Right renal pelvis (tissue), 4 donors: Measurements from ENCODE around the gene ANKRD11. TPM values are rescaled to one million over a fixed set of nuclear protein-coding genes. Genes with fewer than 3 reads are reported as not detected.

Source experiments
- DNase-seq, 4 donors: peaks; one replicate each; pipeline ENCODE4 v3.0.0-alpha.2; 2013; ENCODE audit warnings: low read depth in 4 of 4, low spot score in 3 of 4, missing footprints in 1 of 4
- polyA plus RNA-seq, 4 donors: library from polyadenylated mRNA; unstranded; fragments of 120-200 nt; gene quantifications; one replicate each; pipeline ENCODE4 v1.2.1, GENCODE V29; 2013; ENCODE audit not compliant: insufficient read length in 4 of 4

Gene ANKRD11
- polyA plus RNA-seq, 4 donors: 90.2 to 101 (median 96.6) TPM

- no peak for DNase-seq
These were observed 133.1 kb downstream of the ANKRD11 start for GRCh38 chr16:89357055-89357816.

GRCh38 chr16:89355686-89356085 is 134.7 kb downstream of the ANKRD11 start:
- DNase-seq: no peak

- no peak for DNase-seq
These were observed 135.4 kb downstream of the ANKRD11 start for GRCh38 chr16:89355007-89355406.

GRCh38 chr16:89354325-89354724 is 136.0 kb downstream of the ANKRD11 start:
- DNase-seq: no peak

GRCh38 chr16:89352091-89352681 is 138.2 kb downstream of the ANKRD11 start:
- DNase-seq: no peak

GRCh38 chr16:89351645-89352044 is 138.7 kb downstream of the ANKRD11 start:
- no peak for DNase-seq

- DNase-seq: no peak
These were observed 139.5 kb downstream of the ANKRD11 start for GRCh38 chr16:89350701-89351380.

GRCh38 chr16:89349947-89350633 is 140.3 kb downstream of the ANKRD11 start:
- no peak for DNase-seq

- no peak for DNase-seq
These were observed 142.6 kb downstream of the ANKRD11 start for GRCh38 chr16:89347807-89348206.

- DNase-seq: no peak
These were observed 143.5 kb downstream of the ANKRD11 start for GRCh38 chr16:89346869-89347268.

GRCh38 chr16:89345642-89346150 is 144.7 kb downstream of the ANKRD11 start:
- no peak for DNase-seq

- DNase-seq: no peak
These were observed 145.3 kb downstream of the ANKRD11 start for GRCh38 chr16:89344846-89345611.

GRCh38 chr16:89344458-89344834 is 145.9 kb downstream of the ANKRD11 start:
- no peak for DNase-seq

GRCh38 chr16:89343501-89344457 is 146.6 kb downstream of the ANKRD11 start:
- no peak for DNase-seq

GRCh38 chr16:89341697-89342694 is 148.4 kb downstream of the ANKRD11 start:
- no peak for DNase-seq

- no peak for DNase-seq
These were observed 149.1 kb downstream of the ANKRD11 start for GRCh38 chr16:89341279-89341678.

GRCh38 chr16:89338863-89339262 is 151.5 kb downstream of the ANKRD11 start:
- no peak for DNase-seq

GRCh38 chr16:89337965-89338364 is 152.4 kb downstream of the ANKRD11 start:
- DNase-seq: no peak
